HEK293T (cell line): ENCODE measurements around the gene TGFBR2.

Source experiments
- BHLHE40 ChIP-seq: fragments of 450-650 bp; IDR thresholded peaks from 2 replicates; pipeline ENCODE4 v1.6.1; 2016; ENCODE audit warnings: mild to moderate bottlenecking, moderate library complexity, borderline replicate concordance
- FOXA1 ChIP-seq: fragments of 450-650 bp; IDR thresholded peaks from 2 replicates; pipeline ENCODE4 v1.6.1; 2016; ENCODE audit warnings: mild to moderate bottlenecking
- FOXK2 ChIP-seq: fragments of 450-650 bp; IDR thresholded peaks from 2 replicates; pipeline ENCODE4 v1.6.1; 2016; ENCODE audit warnings: mild to moderate bottlenecking
- FOXM1 ChIP-seq: fragments of 450-650 bp; IDR thresholded peaks from 2 replicates; pipeline ENCODE4 v1.6.1; 2017; ENCODE audit warnings: mild to moderate bottlenecking, borderline replicate concordance
- L3MBTL2 ChIP-seq: fragments of 450-650 bp; conservative IDR thresholded peaks from 2 replicates; pipeline ENCODE4 v1.6.1; 2016; ENCODE audit warnings: mild to moderate bottlenecking

- TF ChIP-seq FOXM1 (no peak), FOXA1 (no peak), FOXK2 (no peak), L3MBTL2 (no peak), BHLHE40 (no peak)
Measured at GRCh38 chr3:30683769-30684168, 77.4 kb downstream of the TGFBR2 start.
